MM.1S (cell line): ENCODE results near the gene CAMK4.

Source experiments
- DNase-seq: peaks from one replicate; pipeline ENCODE4 v3.0.0-alpha.2; 2015
- H2AFZ ChIP-seq: fragments of 300-600 bp; sonication (generic); 2 replicates; pipeline ENCODE4 v1.6.0; 2016; ENCODE audit warnings: antibody characterized with exemption, low read length
- H3F3A ChIP-seq: fragments of 300-600 bp; sonication (generic); 2 replicates; pipeline ENCODE4 v1.6.1; 2016; ENCODE audit warnings: mild to moderate bottlenecking, antibody characterized with exemption, low read length, moderate library complexity, mixed read lengths; ENCODE audit not compliant: insufficient read depth
- H3K27ac ChIP-seq: fragments of 300-600 bp; sonication (generic); 2 replicates; pipeline ENCODE4 v1.5.1; 2016; ENCODE audit warnings: mild to moderate bottlenecking, low read length
- H3K27me3 ChIP-seq: fragments of 300-600 bp; sonication (generic); replicated peaks from 2 replicates; pipeline ENCODE4 v1.6.0; 2016; ENCODE audit warnings: low read length; ENCODE audit not compliant: insufficient read depth
- H3K36me3 ChIP-seq: fragments of 300-600 bp; sonication (generic); replicated peaks from 2 replicates; pipeline ENCODE4 v1.6.1; 2016; ENCODE audit warnings: mild to moderate bottlenecking, low read length, mixed read lengths; ENCODE audit not compliant: insufficient read depth
- H3K4me1 ChIP-seq: fragments of 300-600 bp; sonication (generic); 2 replicates; pipeline ENCODE4 v1.6.1; 2016; ENCODE audit warnings: low read length, mixed read lengths
- H3K4me2 ChIP-seq: fragments of 300-600 bp; sonication (generic); 2 replicates; pipeline ENCODE4 v1.6.0; 2016; ENCODE audit warnings: low read depth, low read length
- H3K4me3 ChIP-seq: fragments of 300-600 bp; sonication (generic); 2 replicates; pipeline ENCODE4 v1.5.1; 2016; ENCODE audit warnings: low read length, mixed read lengths
- H3K79me2 ChIP-seq: fragments of 300-600 bp; sonication (generic); 2 replicates; pipeline ENCODE4 v1.6.1; 2016; ENCODE audit warnings: mixed run types, low read length, mixed read lengths
- H3K9ac ChIP-seq: fragments of 300-600 bp; sonication (generic); 2 replicates; pipeline ENCODE4 v1.6.1; 2016; ENCODE audit warnings: low read length, mixed read lengths
- H3K9me2 ChIP-seq: fragments of 300-600 bp; sonication (generic); replicated peaks from 2 replicates; pipeline ENCODE4 v1.6.1; 2016; ENCODE audit warnings: mild to moderate bottlenecking, low read length, mixed read lengths; ENCODE audit not compliant: insufficient read depth
- H3K9me3 ChIP-seq: fragments of 300-600 bp; sonication (generic); replicated peaks from 2 replicates; pipeline ENCODE4 v1.6.1; 2016; ENCODE audit warnings: mild to moderate bottlenecking, low read length, mixed read lengths; ENCODE audit not compliant: insufficient read depth
- H4K20me1 ChIP-seq: fragments of 300-600 bp; sonication (generic); 2 replicates; pipeline ENCODE4 v1.6.1; 2016; ENCODE audit warnings: mild to moderate bottlenecking, low read length, moderate library complexity, mixed read lengths; ENCODE audit not compliant: insufficient read depth
- CTCF ChIP-seq: fragments of 300-600 bp; sonication (generic); IDR thresholded peaks from 2 replicates; pipeline ENCODE4 v1.5.1; 2016; ENCODE audit warnings: antibody characterized with exemption, low read length, mixed read lengths
- EZH2 ChIP-seq: fragments of 300-600 bp; sonication (generic); optimal IDR thresholded peaks from 2 replicates; pipeline ENCODE3; 2017; ENCODE audit warnings: low read depth, mild to moderate bottlenecking, antibody characterized with exemption, low read length, mixed read lengths
- EZH2phosphoT487 ChIP-seq: fragments of 300-600 bp; sonication (generic); IDR thresholded peaks from 2 replicates; pipeline ENCODE4 v1.6.1; 2018; ENCODE audit warnings: antibody characterized with exemption, low read length

The CAMK4 gene

DNA sequence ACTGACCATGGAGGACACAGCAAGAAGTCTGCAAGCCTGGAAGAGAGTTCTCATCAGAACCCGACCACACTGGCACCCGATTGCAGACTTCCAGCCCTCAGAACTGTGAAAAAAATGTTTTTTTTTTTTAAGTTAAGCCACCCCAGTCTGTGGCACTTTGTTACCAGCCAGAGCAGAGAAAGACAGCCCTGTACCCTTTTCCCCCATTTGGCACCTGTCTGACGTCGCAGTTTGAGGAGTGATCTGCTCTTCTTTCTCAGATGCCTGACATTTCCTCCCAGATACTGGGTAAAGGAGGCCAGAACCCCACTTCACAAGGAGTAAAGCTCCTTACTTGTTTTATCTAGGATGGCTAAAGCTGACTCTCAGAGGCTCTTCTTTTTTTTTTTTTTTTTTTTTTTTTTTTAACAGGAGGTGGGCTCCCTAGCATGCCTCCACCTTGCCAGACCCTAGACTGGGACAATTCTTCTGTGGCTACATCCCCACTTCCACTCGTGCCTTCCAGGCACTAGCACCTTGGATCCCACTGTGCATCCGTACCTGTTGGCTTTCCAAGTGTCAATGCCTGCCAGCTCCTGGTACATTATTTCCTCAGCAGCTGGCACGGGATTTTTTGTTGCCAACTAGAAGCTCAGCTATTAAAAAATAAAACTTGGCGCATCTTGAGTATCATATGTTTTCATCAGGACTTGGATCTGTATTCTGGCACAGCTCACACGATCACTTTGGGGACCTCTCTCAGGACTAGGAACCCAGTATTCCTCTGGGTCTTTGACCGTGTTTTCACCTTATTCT is 14.4 kb downstream of the CAMK4 start:
- no peaks in the 10 kb centered on the region for H3K9me2 ChIP-seq
- TF ChIP-seq EZH2phosphoT487 (no peak), CTCF (no peak), EZH2 (no peak)
- no peak overlapping the region for H2AFZ ChIP-seq
- H3K9ac ChIP-seq: no peak overlapping the region
- no peak overlapping the region for H3K4me2 ChIP-seq
- no peak for DNase-seq
- no peaks in the 10 kb centered on the region for H3K4me1 ChIP-seq
- no peaks in the 10 kb centered on the region for H3F3A ChIP-seq
- no peaks in the 10 kb centered on the region for H3K36me3 ChIP-seq
- no peak overlapping the region for H3K27ac ChIP-seq
- peaks cover 8% of the 10 kb centered on the region; the same call in 1 of the 2 replicates for H3K27me3 ChIP-seq
- H3K9me3 ChIP-seq: no peaks in the 10 kb centered on the region
- H3K4me3 ChIP-seq: no peak overlapping the region
- H4K20me1 ChIP-seq: no peaks in the 10 kb centered on the region
- no peaks in the 10 kb centered on the region for H3K79me2 ChIP-seq

GRCh38 chr5:111241696-111242095 is 17.5 kb downstream of the CAMK4 start:
- Histone ChIP-seq H2AFZ (no peak overlapping the region), H3K9me2 (no peaks in the 10 kb centered on the region), H3K27ac (no peak overlapping the region), H3K9ac (no peak overlapping the region), H4K20me1 (no peaks in the 10 kb centered on the region), H3K36me3 (no peaks in the 10 kb centered on the region), H3K4me3 (no peak overlapping the region), H3K4me1 (no peaks in the 10 kb centered on the region), H3K4me2 (no peak overlapping the region), H3K9me3 (no peaks in the 10 kb centered on the region), H3F3A (no peaks in the 10 kb centered on the region), H3K27me3 (no peaks in the 10 kb centered on the region), H3K79me2 (no peaks in the 10 kb centered on the region)
- DNase-seq: no peak
- TF ChIP-seq EZH2: no peak
- no peak for TF ChIP-seq EZH2phosphoT487
- no peak for TF ChIP-seq CTCF

- DNase-seq: no peak
- Histone ChIP-seq H3K9ac (no peak overlapping the region), H3K36me3 (no peaks in the 10 kb centered on the region), H3K27ac (no peak overlapping the region), H4K20me1 (no peaks in the 10 kb centered on the region), H3K9me3 (no peaks in the 10 kb centered on the region), H3K4me3 (no peak overlapping the region), H3K4me2 (no peak overlapping the region), H3K9me2 (no peaks in the 10 kb centered on the region), H3K79me2 (no peaks in the 10 kb centered on the region), H3K4me1 (no peaks in the 10 kb centered on the region), H3K27me3 (no peaks in the 10 kb centered on the region), H3F3A (no peaks in the 10 kb centered on the region), H2AFZ (no peak overlapping the region)
- TF ChIP-seq EZH2phosphoT487: no peak
- no peak for TF ChIP-seq EZH2
- no peak for TF ChIP-seq CTCF
Measured at GRCh38 chr5:111242606-111243005, 18.4 kb downstream of the CAMK4 start.
